GM12864 (cell line): ENCODE results near the gene PITPNM1.

Source experiments
- DNase-seq: peaks from one replicate; pipeline ENCODE4 v3.0.0-alpha.2; 2011; ENCODE audit warnings: low read depth
- H3K4me3 ChIP-seq: 2 replicates; pipeline ENCODE4 v1.5.1; 2011; ENCODE audit warnings: mild to moderate bottlenecking, low read depth, low read length, control low read depth
- CTCF ChIP-seq: IDR thresholded peaks from 2 replicates; pipeline ENCODE4 v1.5.1; 2011; ENCODE audit warnings: low read depth, mild to moderate bottlenecking, moderate library complexity, low read length, control low read depth, inconsistent platforms; ENCODE audit errors: missing control alignments

The PITPNM1 gene

DNA sequence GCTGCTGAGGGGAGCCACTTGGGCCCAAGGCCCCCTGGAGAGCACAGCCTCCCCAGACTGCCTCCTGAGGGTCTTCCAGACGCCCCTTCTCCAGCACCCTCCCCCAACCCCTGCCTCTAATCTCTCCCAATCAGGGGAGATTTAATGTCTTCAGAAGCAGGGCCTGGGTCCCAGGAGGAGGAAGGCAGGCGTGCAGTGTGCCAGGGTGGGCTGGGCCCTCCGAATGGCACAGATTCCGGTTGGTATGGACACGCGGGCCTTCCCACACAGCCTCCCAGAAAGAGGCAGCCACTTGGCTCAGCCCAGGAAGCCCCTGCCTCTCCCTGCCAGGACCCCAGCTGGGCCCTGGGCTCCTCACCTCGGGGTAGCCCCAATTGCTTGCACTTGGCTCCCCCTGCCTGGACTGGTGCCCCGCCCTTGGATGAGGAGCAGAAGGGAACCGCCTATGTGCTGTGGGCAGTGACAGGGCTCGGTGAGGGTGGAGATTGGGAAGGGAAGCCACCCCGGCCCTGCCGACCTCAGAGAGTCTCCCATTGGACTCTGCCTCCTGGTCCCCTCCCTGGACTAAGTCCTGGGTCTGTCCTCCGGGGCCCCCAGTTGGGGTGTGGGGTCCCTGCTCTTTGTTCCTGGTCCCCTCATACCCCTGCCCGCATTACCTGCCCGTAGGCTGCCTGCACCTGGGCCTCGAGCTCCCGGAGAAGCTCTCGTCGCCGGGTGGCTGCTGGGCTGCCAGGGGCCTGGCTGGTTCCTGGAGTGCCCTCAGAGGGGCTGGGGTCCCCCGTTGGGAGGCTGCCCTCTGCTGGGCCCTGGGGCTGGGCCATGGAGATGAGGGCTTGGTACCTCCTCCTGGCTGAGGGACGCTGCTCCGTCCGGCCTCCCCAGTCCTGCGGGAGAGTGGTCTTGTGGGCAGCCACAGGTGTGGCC lies 18.7 kb upstream of the PITPNM1 start:
- TF ChIP-seq CTCF = no peak
- no peak overlapping the region for H3K4me3 ChIP-seq
- no peak for DNase-seq

DNA sequence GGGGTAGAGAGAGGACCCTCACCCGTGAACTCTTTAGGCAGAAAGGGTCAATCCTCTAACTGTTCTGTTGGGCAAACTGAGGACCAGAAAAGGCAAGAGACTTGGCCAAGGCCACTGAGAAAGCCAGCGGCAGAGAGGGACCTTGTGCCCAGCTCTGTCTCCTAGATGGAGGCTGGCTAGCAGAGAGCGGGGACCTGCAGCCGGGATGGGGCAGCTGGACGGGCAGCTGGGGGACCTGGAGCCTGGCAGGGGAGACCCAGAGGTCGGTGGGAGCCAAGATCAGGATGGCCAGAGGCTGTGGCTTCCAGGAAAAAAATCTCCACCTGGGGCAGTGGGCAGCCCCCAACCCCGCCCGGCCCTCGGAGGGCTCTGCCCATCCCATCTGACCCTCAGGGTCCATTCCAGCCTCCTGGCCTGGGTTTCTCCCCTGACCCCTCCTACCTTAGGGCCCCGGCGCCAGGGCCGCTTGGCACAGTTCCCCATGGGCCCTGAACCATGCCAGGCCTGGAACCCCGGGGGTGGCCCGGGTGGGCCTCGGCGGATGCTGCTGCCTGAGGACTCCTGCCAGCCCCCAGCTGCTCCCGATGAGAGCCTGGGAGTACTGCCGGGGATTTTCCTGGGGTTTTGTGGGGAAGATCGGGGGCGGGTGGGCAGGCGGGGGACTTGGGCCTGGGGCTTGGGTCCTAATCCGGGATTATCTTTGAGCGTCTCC lies 17.8 kb upstream of the PITPNM1 start, which contains the start of gene CABP2:
Gene CABP2 (minus strand): TSS at position 603 of the 712 bp plus-strand sequence. CDS start 120 bp downstream, at position 483.
- DNase-seq = no peak
- no peak for TF ChIP-seq CTCF
- H3K4me3 ChIP-seq = no peak within 1 kb of the TSS

GRCh38 chr11:67522338-67522737 lies 17.2 kb upstream of the PITPNM1 start:
- DNase-seq = no peak
- no peak for TF ChIP-seq CTCF
- no peak overlapping the region for H3K4me3 ChIP-seq

DNA sequence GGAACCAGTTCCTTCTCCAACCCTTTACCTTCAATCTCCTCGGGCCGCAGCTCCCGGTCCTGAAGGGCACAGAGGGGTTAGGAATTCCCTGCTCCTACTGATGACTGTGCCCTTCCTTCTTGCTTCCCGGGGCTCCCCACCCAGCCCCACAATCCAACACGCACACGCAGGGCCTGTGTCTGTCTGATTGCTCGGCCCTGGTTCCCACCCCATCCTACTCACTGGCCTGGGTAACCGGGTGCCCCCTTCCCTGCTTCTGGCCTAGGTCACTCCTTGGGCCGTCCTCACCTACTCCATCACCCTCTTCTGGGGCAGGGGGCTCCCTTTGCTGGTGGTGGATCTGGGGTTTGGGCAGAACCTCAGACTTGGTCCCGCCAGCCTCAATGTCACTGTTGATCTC lies 16.8 kb upstream of the PITPNM1 start:
- H3K4me3 ChIP-seq = no peak overlapping the region
- no peak for DNase-seq
- no peak for TF ChIP-seq CTCF

GRCh38 chr11:67520856-67521824 lies 16.0 kb upstream of the PITPNM1 start:
- no peak overlapping the region for H3K4me3 ChIP-seq
- DNase-seq = no peak
- no peak for TF ChIP-seq CTCF

DNA sequence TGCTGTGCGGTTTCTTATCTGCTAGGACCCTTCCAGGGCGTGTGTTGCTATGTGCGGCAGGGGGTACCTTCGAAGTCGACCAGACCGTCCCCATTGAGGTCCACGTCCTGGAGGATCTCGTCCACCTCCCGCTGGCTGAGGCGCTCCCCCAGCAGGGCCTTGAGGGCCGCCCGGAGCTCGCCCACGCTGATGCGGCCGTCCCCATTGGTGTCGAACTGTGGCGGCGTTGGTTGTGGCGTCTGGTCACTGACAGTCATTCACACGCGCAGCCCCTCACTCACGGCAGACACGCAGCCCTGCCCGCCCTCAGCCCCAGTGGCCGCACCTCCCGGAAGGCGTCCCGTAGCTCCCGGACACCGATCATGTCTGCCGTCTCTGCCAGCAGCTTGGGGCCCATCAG lies 14.6 kb upstream of the PITPNM1 start:
- TF ChIP-seq CTCF = no peak
- H3K4me3 ChIP-seq = no peak overlapping the region
- no peak for DNase-seq
